HEK293 (cell line): ENCODE results near the gene SNHG17.
A peak's percentile ranks its signal among the peaks of the same experiment; 100 is the strongest.

Source experiments
- CTCF ChIA-PET: fragments of 350-600 bp; formaldehyde crosslinking; extraction: SDS; loops from one replicate; lab custom pipeline; 2021; ENCODE audit warnings: antibody characterized with exemption; lab: Yijun Ruan, JAX
- POLR2A ChIA-PET: fragments of 300-600 bp; formaldehyde crosslinking; extraction: SDS; loops from one replicate; lab custom pipeline; 2020; ENCODE audit warnings: antibody characterized with exemption, inconsistent platforms; lab: Yijun Ruan, JAX
- H3K27ac ChIP-seq: fragments of 200-500 bp; sonication (Bioruptor generic); 2 replicates; pipeline ENCODE4 v1.5.1; 2014; ENCODE audit warnings: low read depth, low read length, control low read depth, inconsistent platforms; ENCODE audit errors: extremely low read depth
- H3K36me3 ChIP-seq, 2 experiments: fragments of 200-500 bp in 1 of 2; sonication (Bioruptor generic) in 1 of 2; 1 replicate in 1 of 2; 2 replicates in 1 of 2; pipeline ENCODE4 v1.5.1; 2014 to 2017; ENCODE audit warnings: inconsistent platforms in 2 of 2, low read length in 2 of 2; ENCODE audit not compliant: control insufficient read depth in 2 of 2, insufficient read depth in 1 of 2
- H3K4me1 ChIP-seq: fragments of 200-500 bp; sonication (Bioruptor generic); 2 replicates; pipeline ENCODE4 v1.5.1; 2014; ENCODE audit warnings: mild to moderate bottlenecking, low read length, inconsistent platforms; ENCODE audit not compliant: control insufficient read depth, insufficient read depth
- H3K4me3 ChIP-seq: 2 replicates; pipeline ENCODE4 v1.5.1; 2011; ENCODE audit warnings: low read depth, mild to moderate bottlenecking, control low read depth, low read length, moderate library complexity
- H3K9me3 ChIP-seq: fragments of 200-500 bp; sonication (Bioruptor generic); 2 replicates; pipeline ENCODE4 v1.5.1; 2014; ENCODE audit warnings: low read depth, low read length, inconsistent platforms; ENCODE audit not compliant: control insufficient read depth, insufficient read depth
- FEZF1 ChIP-seq: fragments of 450-650 bp; formaldehyde crosslinking; IDR thresholded peaks from 2 replicates; pipeline ENCODE4 v1.5.1; 2016; ENCODE audit warnings: missing biosample characterization, missing genetic modification characterization
- GLI2 ChIP-seq: fragments of 450-650 bp; formaldehyde crosslinking; IDR thresholded peaks from 2 replicates; pipeline ENCODE4; 2017; ENCODE audit warnings: missing biosample characterization, missing genetic modification characterization, low read depth, borderline replicate concordance
- GLIS2 ChIP-seq: fragments of 450-650 bp; formaldehyde crosslinking; IDR thresholded peaks from 2 replicates; pipeline ENCODE4 v1.5.1; 2016; ENCODE audit warnings: missing biosample characterization, missing genetic modification characterization
- IKZF3 ChIP-seq: fragments of 450-650 bp; IDR thresholded peaks from 2 replicates; pipeline ENCODE4 v1.5.0; 2018; ENCODE audit warnings: missing biosample characterization, mild to moderate bottlenecking, missing genetic modification characterization, moderate library complexity
- KLF7 ChIP-seq: fragments of 450-650 bp; formaldehyde crosslinking; IDR thresholded peaks from 2 replicates; pipeline ENCODE4 v1.5.1; 2016; ENCODE audit warnings: missing biosample characterization, missing genetic modification characterization, borderline replicate concordance
- MEIS1 ChIP-seq: sonication (generic); formaldehyde crosslinking; IDR thresholded peaks from 2 replicates; pipeline ENCODE4 v1.8.1; 2022; ENCODE audit warnings: missing genetic modification reagents, mild to moderate bottlenecking, borderline replicate concordance
- SP7 ChIP-seq: fragments of 450-650 bp; formaldehyde crosslinking; IDR thresholded peaks from 2 replicates; pipeline ENCODE4 v1.5.1; 2016; ENCODE audit warnings: missing biosample characterization, missing genetic modification characterization
- WT1 ChIP-seq: fragments of 450-650 bp; formaldehyde crosslinking; IDR thresholded peaks from 2 replicates; pipeline ENCODE4 v1.5.1; 2016; ENCODE audit warnings: missing biosample characterization, missing genetic modification characterization
- ZBTB17 ChIP-seq: fragments of 450-650 bp; formaldehyde crosslinking; IDR thresholded peaks from 2 replicates; pipeline ENCODE4 v1.5.1; 2016; ENCODE audit warnings: missing biosample characterization, missing genetic modification characterization
- ZNF24 ChIP-seq: fragments of 450-650 bp; formaldehyde crosslinking; IDR thresholded peaks from 2 replicates; pipeline ENCODE4 v1.5.1; 2016; ENCODE audit warnings: missing biosample characterization, missing genetic modification characterization
- ZNF26 ChIP-seq: fragments of 450-650 bp; formaldehyde crosslinking; IDR thresholded peaks from 2 replicates; pipeline ENCODE4 v1.5.1; 2016; ENCODE audit warnings: missing biosample characterization, missing genetic modification characterization
- ZNF266 ChIP-seq: fragments of 450-650 bp; formaldehyde crosslinking; IDR thresholded peaks from 2 replicates; pipeline ENCODE4 v1.5.1; 2016; ENCODE audit warnings: missing biosample characterization, missing genetic modification characterization, low read depth
- ZNF280C ChIP-seq: fragments of 450-650 bp; formaldehyde crosslinking; IDR thresholded peaks from 2 replicates; pipeline ENCODE4 v1.5.1; 2016; ENCODE audit warnings: missing biosample characterization, missing genetic modification characterization
- ZNF341 ChIP-seq: fragments of 450-650 bp; formaldehyde crosslinking; IDR thresholded peaks from 2 replicates; pipeline ENCODE4; 2016; ENCODE audit warnings: low read depth, missing biosample characterization, missing genetic modification characterization
- ZNF350 ChIP-seq: fragments of 450-650 bp; formaldehyde crosslinking; IDR thresholded peaks from 2 replicates; pipeline ENCODE4 v1.5.0; 2017; ENCODE audit warnings: missing biosample characterization, mild to moderate bottlenecking, missing genetic modification characterization
- ZNF354C ChIP-seq: fragments of 450-650 bp; formaldehyde crosslinking; IDR thresholded peaks from 2 replicates; pipeline ENCODE4 v1.5.1; 2016; ENCODE audit warnings: missing biosample characterization, missing genetic modification characterization, low read depth, borderline replicate concordance
- ZNF366 ChIP-seq: fragments of 450-650 bp; formaldehyde crosslinking; conservative IDR thresholded peaks from 2 replicates; pipeline ENCODE4 v1.5.1; 2016; ENCODE audit warnings: missing biosample characterization, missing genetic modification characterization
- ZNF391 ChIP-seq: fragments of 450-650 bp; formaldehyde crosslinking; IDR thresholded peaks from 2 replicates; pipeline ENCODE4 v1.5.1; 2016; ENCODE audit warnings: low read depth, missing biosample characterization, missing genetic modification characterization, borderline replicate concordance
- ZNF510 ChIP-seq: fragments of 450-650 bp; formaldehyde crosslinking; IDR thresholded peaks from 2 replicates; pipeline ENCODE4 v1.5.1; 2018; ENCODE audit warnings: mild to moderate bottlenecking, missing genetic modification characterization, missing biosample characterization; ENCODE audit not compliant: insufficient replicate concordance
- ZNF560 ChIP-seq: fragments of 450-650 bp; formaldehyde crosslinking; IDR thresholded peaks from 2 replicates; pipeline ENCODE4 v1.5.1; 2017; ENCODE audit warnings: missing biosample characterization, missing genetic modification characterization, borderline replicate concordance
- ZNF624 ChIP-seq: fragments of 450-650 bp; formaldehyde crosslinking; IDR thresholded peaks from 2 replicates; pipeline ENCODE4 v1.5.1; 2017; ENCODE audit warnings: missing biosample characterization, missing genetic modification characterization
- ZNF629 ChIP-seq: fragments of 450-650 bp; formaldehyde crosslinking; IDR thresholded peaks from 2 replicates; pipeline ENCODE4 v1.5.1; 2017; ENCODE audit warnings: missing biosample characterization, missing genetic modification characterization
- TF ChIP-seq, protein P1 (sequence below): fragments of 450-650 bp; formaldehyde crosslinking; IDR thresholded peaks from 2 replicates; pipeline ENCODE4 v1.5.1; 2016; ENCODE audit warnings: missing biosample characterization, missing genetic modification characterization
- TF ChIP-seq, protein P2 (sequence below): fragments of 450-650 bp; formaldehyde crosslinking; optimal IDR thresholded peaks from 2 replicates; pipeline ENCODE3; 2016; ENCODE audit warnings: missing biosample characterization, mild to moderate bottlenecking, missing genetic modification characterization
- TF ChIP-seq, protein P3 (sequence below): fragments of 450-650 bp; formaldehyde crosslinking; IDR thresholded peaks from 2 replicates; pipeline ENCODE4 v1.5.1; 2016; ENCODE audit warnings: missing biosample characterization, missing genetic modification characterization

The SNHG17 gene

DNA sequence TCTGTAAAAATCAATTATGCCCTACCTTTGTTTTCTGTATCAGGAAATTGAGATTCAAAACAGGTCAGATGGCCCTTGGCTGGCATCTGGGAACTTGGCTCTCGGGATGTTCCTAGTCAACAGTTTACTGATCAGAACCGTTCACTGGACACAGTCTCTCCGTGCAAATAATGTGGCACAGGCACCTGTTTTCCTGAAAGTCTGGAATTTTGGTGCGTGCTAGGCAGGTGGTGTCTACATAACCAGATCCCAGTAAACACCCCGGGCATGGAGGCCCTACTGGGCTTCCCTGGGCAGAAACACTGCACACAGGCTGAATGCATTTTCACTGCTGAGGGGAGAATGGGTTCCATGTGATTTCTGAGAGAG lies 7.5 kb downstream of the SNHG17 start (continued):
- TF ChIP-seq, protein P1, sequence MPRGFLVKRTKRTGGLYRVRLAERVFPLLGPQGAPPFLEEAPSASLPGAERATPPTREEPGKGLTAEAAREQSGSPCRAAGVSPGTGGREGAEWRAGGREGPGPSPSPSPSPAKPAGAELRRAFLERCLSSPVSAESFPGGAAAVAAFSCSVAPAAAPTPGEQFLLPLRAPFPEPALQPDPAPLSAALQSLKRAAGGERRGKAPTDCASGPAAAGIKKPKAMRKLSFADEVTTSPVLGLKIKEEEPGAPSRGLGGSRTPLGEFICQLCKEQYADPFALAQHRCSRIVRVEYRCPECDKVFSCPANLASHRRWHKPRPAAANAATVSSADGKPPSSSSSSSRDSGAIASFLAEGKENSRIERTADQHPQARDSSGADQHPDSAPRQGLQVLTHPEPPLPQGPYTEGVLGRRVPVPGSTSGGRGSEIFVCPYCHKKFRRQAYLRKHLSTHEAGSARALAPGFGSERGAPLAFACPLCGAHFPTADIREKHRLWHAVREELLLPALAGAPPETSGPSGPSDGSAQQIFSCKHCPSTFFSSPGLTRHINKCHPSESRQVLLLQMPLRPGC = no peak
- no peak for TF ChIP-seq SP7 (tag by site-specific recombination)
- TF ChIP-seq ZNF624 (tag by site-specific recombination) = no peak
- no peak for TF ChIP-seq GLI2 (tag by site-specific recombination)
- TF ChIP-seq, all 188 proteins: peak for 0

DNA sequence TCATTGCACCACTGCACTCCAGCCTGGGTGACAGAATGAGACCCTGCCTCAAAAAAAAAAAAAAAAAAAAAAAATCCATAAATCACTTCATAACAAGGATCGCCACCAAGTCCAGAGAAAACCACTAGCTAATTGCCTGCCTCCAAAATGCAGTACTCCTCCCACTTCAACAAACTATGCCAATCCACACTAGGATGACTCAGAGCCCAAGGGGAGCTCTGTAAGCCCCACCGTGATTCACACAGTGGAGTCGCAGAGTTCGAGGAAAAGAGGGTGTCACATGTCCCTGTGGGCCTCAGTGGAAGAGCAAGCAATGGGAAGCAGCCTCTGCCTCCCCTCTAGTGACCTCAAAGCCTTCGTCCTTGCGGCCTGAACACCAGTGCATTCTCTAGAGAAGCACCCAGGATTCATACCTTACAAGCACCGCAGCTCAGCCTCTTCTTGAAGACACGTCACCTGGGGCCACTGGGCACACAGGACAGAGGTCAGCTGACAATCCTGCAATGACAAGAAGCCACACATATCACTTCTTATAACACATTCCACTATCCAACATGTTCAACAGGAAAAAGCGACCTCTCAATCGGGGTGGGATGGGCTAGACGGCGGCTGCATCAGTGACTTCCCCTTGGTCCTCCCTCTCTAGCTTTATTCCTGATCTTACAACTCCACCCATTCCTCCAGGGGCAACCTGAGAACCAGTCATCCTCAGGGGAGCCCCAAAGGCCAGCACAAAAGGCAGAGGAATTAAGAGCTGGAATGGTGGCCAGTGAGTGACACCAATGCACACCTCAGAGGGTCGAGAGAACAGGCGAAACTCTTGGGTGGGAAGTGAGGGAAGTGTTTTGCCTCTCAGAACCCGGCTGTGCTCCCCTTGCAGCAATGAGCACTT lies 8.9 kb downstream of the SNHG17 start:
- ChIA-PET CTCF (interaction anchor here (3.8 kb wide), 1 partner anchor 8 kb away, joined by 15 read pairs; the partner anchor contains the start of gene SNHG17), POLR2A (interaction anchor here (0.6 to 3.6 kb wide), 6 partner anchors 8 to 313 kb away, joined by 3 to 34 read pairs (median 5); partner anchors contain the start of genes RALGAPB and SNHG17)
- Histone ChIP-seq H3K4me3 (no peak overlapping the region), H3K36me3 (peaks cover 41 to 99% of the 10 kb centered on the region in 2 experiments), H3K4me1 (no peaks in the 10 kb centered on the region), H3K9me3 (no peaks in the 10 kb centered on the region), H3K27ac (no peak overlapping the region; the same call in 1 of the 2 replicates)
- TF ChIP-seq IKZF3 (no peak), ZNF366 (0 out of 2 replicates have a peak, but pooled peaks have one; percentile 9), ZNF354C (no peak), ZNF26 (tag by site-specific recombination) (no peak), ZBTB17 (tag by site-specific recombination) (peak; percentile 34; the same call in 1 of the 2 replicates), ZNF341 (tag by site-specific recombination) (no peak), ZNF560 (tag by site-specific recombination) (no peak), ZNF510 (no peak), ZNF266 (no peak), GLIS2 (tag by site-specific recombination) (peak; percentile 60), FEZF1 (tag by site-specific recombination) (no peak), ZNF391 (tag by site-specific recombination) (no peak), ZNF629 (tag by site-specific recombination) (0 out of 2 replicates have a peak, but pooled peaks have one; percentile 21), MEIS1 (CRISPR knock-in tag) (no peak), SP7 (tag by site-specific recombination) (peak; percentile 79), ZNF350 (no peak), KLF7 (tag by site-specific recombination) (no peak), WT1 (tag by site-specific recombination) (0 out of 2 replicates have a peak, but pooled peaks have one; percentile 14), ZNF280C (tag by site-specific recombination) (no peak), ZNF24 (tag by site-specific recombination) (no peak)
- TF ChIP-seq, protein P2, sequence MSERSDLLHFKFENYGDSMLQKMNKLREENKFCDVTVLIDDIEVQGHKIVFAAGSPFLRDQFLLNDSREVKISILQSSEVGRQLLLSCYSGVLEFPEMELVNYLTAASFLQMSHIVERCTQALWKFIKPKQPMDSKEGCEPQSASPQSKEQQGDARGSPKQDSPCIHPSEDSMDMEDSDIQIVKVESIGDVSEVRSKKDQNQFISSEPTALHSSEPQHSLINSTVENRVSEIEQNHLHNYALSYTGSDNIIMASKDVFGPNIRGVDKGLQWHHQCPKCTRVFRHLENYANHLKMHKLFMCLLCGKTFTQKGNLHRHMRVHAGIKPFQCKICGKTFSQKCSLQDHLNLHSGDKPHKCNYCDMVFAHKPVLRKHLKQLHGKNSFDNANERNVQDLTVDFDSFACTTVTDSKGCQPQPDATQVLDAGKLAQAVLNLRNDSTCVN = no peak
- TF ChIP-seq, protein P3, sequence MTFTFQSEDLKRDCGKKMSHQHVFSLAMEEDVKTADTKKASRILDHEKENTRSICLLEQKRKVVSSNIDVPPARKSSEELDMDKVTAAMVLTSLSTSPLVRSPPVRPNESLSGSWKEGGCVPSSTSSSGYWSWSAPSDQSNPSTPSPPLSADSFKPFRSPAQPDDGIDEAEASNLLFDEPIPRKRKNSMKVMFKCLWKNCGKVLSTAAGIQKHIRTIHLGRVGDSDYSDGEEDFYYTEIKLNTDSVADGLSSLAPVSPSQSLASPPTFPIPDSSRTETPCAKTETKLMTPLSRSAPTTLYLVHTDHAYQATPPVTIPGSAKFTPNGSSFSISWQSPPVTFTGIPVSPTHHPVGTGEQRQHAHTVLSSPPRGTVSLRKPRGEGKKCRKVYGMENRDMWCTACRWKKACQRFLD = no peak
